Uterus (tissue), 2 donors: ENCODE measurements around the gene TTC8.

Source experiments
- POLR2A ChIP-seq, 2 donors: fragments of 450-650 bp; IDR thresholded peaks; one replicate each; pipeline ENCODE4 v1.6.1; 2016; ENCODE audit warnings: antibody characterized with exemption in 2 of 2, mild to moderate bottlenecking in 1 of 2, moderate library complexity in 1 of 2
- TF ChIP-seq, protein P1 (sequence below), 4 experiments: fragments of 200-600 bp in 2 of 4; fragments of 450-650 bp in 2 of 4; sonication (generic) in 2 of 4; IDR thresholded peaks; one replicate each; pipeline ENCODE4 v1.5.1; 2016 to 2019; ENCODE audit warnings: antibody characterized with exemption in 4 of 4, mild to moderate bottlenecking in 2 of 4, moderate library complexity in 1 of 4

DNA sequence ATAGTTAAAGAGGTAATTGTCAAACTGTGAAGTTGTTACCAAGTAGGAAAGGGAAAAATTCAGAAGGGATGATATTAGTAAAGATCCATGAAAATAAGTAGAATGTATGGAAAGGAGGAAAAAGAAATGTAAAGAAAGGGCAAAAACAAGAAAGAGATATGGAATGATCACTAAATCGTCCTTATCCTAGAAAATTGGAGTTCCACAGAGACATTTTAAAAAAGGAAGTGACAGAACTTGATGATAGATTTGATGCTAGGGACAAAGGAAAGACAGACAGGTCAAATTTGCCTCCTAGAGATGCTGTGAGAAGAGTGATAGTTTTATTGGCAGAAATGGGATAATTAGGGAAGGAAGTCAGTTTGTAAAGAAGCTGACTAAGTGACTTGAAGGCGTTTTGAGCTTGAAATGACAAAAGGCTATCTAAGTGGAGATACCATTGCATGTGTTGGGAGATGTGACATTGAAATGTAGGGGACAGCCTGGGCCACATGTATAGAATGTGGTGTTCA is 20.6 kb downstream of the TTC8 start:
- TF ChIP-seq, protein P1, sequence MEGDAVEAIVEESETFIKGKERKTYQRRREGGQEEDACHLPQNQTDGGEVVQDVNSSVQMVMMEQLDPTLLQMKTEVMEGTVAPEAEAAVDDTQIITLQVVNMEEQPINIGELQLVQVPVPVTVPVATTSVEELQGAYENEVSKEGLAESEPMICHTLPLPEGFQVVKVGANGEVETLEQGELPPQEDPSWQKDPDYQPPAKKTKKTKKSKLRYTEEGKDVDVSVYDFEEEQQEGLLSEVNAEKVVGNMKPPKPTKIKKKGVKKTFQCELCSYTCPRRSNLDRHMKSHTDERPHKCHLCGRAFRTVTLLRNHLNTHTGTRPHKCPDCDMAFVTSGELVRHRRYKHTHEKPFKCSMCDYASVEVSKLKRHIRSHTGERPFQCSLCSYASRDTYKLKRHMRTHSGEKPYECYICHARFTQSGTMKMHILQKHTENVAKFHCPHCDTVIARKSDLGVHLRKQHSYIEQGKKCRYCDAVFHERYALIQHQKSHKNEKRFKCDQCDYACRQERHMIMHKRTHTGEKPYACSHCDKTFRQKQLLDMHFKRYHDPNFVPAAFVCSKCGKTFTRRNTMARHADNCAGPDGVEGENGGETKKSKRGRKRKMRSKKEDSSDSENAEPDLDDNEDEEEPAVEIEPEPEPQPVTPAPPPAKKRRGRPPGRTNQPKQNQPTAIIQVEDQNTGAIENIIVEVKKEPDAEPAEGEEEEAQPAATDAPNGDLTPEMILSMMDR (IDR thresholded peaks at IDR 0.05): no peak
- TF ChIP-seq POLR2A (IDR thresholded peaks at IDR 0.05): no peak
